GM19193 (cell line): Measurements from ENCODE around the gene HPCAL1.

ENCODE experiments used
- POLR2A ChIP-seq: IDR thresholded peaks from 4 replicates; pipeline ENCODE4 v1.6.1; 2011; ENCODE audit not compliant: insufficient read depth, insufficient read length; ENCODE audit errors: extremely low read depth

Gene HPCAL1

GRCh38 chr2:10404324-10405143, 101.8 kb downstream of the HPCAL1 start:
- no peak for TF ChIP-seq POLR2A

DNA sequence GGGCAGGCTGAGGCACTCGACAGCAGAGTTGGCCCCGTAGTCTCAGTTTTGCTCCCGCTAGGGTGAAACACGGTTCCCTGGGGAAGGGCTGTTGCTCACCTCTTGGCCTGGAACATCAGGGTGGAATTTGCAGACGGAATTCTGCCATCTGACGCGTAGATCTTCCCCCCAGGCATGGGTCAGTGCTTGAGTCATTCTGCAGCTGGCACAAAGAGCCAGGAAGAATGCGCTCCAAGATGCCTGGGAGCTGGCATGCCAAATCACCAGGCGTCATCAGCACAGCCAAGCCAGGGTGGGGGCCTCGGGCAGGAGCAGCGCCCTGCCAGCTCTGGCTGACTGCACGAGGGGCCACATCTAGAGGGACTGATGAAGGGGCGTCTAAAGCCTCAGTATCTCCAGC, 102.7 kb downstream of the HPCAL1 start:
- no peak for TF ChIP-seq POLR2A

DNA sequence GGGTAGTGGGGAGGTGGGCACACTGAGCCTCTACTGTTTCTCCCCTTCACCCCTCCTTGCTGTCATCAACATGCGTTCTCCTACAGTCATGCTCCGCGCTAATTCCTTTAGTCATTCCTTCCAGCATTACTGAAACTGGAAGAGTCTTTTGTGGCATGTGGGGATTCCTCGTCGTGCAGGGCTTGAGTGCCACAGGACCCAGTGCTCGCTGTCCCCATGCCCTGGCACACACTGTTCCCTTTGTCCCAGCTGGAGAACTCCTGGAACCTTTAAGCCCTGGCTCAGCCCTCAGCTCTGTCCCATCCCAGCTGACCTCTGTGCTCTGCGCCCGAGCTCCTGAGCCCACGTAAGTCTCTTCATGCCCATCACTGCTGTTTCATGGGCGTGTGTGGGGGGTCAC, 103.3 kb downstream of the HPCAL1 start:
- TF ChIP-seq POLR2A: no peak

GRCh38 chr2:10406491-10407188, 103.9 kb downstream of the HPCAL1 start:
- TF ChIP-seq POLR2A: no peak

GRCh38 chr2:10407432-10407831, 104.7 kb downstream of the HPCAL1 start:
- TF ChIP-seq POLR2A: no peak

GRCh38 chr2:10407841-10408648, 105.3 kb downstream of the HPCAL1 start:
- no peak for TF ChIP-seq POLR2A

- no peak for TF ChIP-seq POLR2A
Observed at GRCh38 chr2:10408649-10409579, 106.2 kb downstream of the HPCAL1 start.

DNA sequence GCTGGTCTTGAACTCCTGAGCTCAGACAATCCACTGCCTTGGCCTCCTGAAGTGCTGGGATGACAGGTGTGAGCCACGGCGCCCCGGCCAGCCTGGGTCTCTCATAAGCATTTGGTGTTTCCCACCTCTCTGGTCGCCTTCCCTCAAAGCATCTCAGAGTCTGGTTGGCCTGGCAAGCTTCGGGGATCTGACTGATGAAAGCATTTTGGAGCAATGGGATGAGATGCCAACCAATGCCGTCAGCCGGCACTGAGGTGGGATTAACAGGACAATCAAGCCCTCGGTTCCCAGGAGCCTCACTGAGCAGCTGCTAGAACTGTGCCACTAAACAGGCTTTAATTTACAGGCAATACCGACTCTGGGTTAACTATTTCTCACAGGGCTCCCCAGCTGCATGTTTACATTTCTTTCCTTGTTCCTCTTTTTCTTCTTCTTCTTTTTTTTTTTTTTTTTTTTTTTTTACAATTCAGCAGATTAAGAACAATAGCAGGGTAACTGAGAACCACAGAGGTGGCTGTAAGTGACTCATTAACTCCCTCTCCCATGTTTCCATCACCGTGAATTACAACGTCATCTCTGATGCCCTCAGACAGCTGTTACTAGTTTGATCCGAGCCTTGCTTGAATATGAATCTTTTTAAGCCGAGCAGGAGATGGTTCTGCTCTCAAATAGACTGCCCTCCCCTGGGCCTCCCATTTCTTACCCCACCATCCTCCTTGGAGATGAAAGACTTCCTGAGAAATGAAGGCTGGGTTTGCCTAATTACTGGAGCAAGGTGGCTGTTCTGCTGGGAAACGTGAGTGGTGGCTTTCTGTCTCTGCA, 107.5 kb downstream of the HPCAL1 start:
- no peak for TF ChIP-seq POLR2A

GRCh38 chr2:10410823-10411437, 108.2 kb downstream of the HPCAL1 start:
- TF ChIP-seq POLR2A: no peak

GRCh38 chr2:10411557-10411956, 108.9 kb downstream of the HPCAL1 start:
- no peak for TF ChIP-seq POLR2A

DNA sequence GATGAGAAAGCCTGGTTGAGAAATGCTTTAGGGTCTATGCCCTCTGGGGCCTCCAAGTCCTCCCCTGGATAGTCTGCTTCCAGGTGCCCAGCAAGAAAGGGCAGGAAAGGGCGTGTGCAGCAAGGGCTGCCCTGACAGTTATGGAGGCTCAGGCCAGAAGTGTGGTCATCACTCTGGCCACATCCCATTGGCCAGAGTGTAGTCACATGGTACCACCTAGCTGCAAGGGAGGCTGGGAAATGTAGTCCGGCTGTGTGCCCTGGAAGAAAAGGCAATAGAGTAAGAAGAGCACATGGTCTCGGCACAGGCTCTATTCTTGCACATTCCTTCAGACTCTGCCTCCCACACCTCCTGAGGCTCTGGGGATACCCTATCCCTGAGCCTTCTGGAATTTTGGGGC, 109.7 kb downstream of the HPCAL1 start:
- TF ChIP-seq POLR2A: no peak

- no peak for TF ChIP-seq POLR2A
Observed at GRCh38 chr2:10413503-10413902, 110.8 kb downstream of the HPCAL1 start.

DNA sequence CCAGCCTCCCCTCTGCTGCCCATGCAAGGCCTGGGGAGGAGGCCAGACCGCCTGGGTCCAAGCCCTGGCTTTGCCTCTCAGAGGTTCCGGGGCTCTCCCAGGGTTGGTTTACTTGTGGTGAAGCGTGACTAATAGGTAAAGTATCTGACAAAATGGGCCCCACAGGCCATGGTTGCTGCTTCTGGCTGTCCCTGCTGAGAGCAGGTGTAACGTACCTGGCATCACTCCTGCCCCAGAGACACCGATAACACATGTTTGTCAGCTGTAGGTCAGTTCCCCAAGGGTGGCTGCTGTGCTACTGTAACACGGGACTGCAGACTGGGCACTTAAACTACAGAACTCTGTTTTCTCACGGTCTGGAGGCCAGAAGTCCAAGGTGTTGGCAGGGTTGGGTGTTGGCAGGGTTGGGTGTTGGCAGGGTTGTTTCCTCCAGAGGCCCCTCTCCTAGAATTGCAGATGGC, 111.3 kb downstream of the HPCAL1 start:
- TF ChIP-seq POLR2A: no peak
